ENCODE measurements around the gene COL1A1.

The COL1A1 gene

GRCh38 chr17:50194140-50194933, 7.1 kb downstream of the COL1A1 start:
- H3K36me3 ChIP-seq (ENCODE audit: control insufficient read depth, insufficient read depth, low read length): no peaks in the 10 kb centered on the region
- H3K4me3 ChIP-seq (ENCODE audit: low read length): no peak overlapping the region
- H3K9me3 ChIP-seq (ENCODE audit: control insufficient read depth, low read length): no peaks in the 10 kb centered on the region
- no peak overlapping the region for H3K9ac ChIP-seq (ENCODE audit: low read length)
- H3K27me3 ChIP-seq (ENCODE audit: control insufficient read depth, insufficient read depth, low read length): no peaks in the 10 kb centered on the region
- H3K4me1 ChIP-seq (ENCODE audit: control insufficient read depth, insufficient read depth, low read length): peaks cover 8% of the 10 kb centered on the region

GRCh38 chr17:50192618-50193291, 8.7 kb downstream of the COL1A1 start:
- no peak overlapping the region for H3K4me3 ChIP-seq (ENCODE audit: low read length)
- H3K36me3 ChIP-seq (ENCODE audit: control insufficient read depth, insufficient read depth, low read length): no peaks in the 10 kb centered on the region
- no peaks in the 10 kb centered on the region for H3K4me1 ChIP-seq (ENCODE audit: control insufficient read depth, insufficient read depth, low read length)
- H3K27me3 ChIP-seq (ENCODE audit: control insufficient read depth, insufficient read depth, low read length): no peaks in the 10 kb centered on the region
- H3K9ac ChIP-seq (ENCODE audit: low read length): no peak overlapping the region
- no peaks in the 10 kb centered on the region for H3K9me3 ChIP-seq (ENCODE audit: control insufficient read depth, low read length)

- Histone ChIP-seq H3K27me3 (ENCODE audit: control insufficient read depth, insufficient read depth, low read length) (no peaks in the 10 kb centered on the region), H3K4me1 (ENCODE audit: control insufficient read depth, insufficient read depth, low read length) (no peaks in the 10 kb centered on the region), H3K9ac (ENCODE audit: low read length) (no peak overlapping the region), H3K4me3 (ENCODE audit: low read length) (no peak overlapping the region), H3K9me3 (ENCODE audit: control insufficient read depth, low read length) (no peaks in the 10 kb centered on the region), H3K36me3 (ENCODE audit: control insufficient read depth, insufficient read depth, low read length) (no peaks in the 10 kb centered on the region)
These were observed 9.2 kb downstream of the COL1A1 start for GRCh38 chr17:50192144-50192617.

- Histone ChIP-seq H3K9ac (ENCODE audit: low read length) (no peak overlapping the region), H3K9me3 (ENCODE audit: control insufficient read depth, low read length) (no peaks in the 10 kb centered on the region), H3K27me3 (ENCODE audit: control insufficient read depth, insufficient read depth, low read length) (no peaks in the 10 kb centered on the region), H3K4me1 (ENCODE audit: control insufficient read depth, insufficient read depth, low read length) (no peaks in the 10 kb centered on the region), H3K4me3 (ENCODE audit: low read length) (no peak overlapping the region), H3K36me3 (ENCODE audit: control insufficient read depth, insufficient read depth, low read length) (no peaks in the 10 kb centered on the region)
These were observed 9.9 kb downstream of the COL1A1 start for GRCh38 chr17:50191359-50192143.

- Histone ChIP-seq H3K27me3 (ENCODE audit: control insufficient read depth, insufficient read depth, low read length) (no peaks in the 10 kb centered on the region), H3K4me3 (ENCODE audit: low read length) (no peak overlapping the region), H3K36me3 (ENCODE audit: control insufficient read depth, insufficient read depth, low read length) (no peaks in the 10 kb centered on the region), H3K9ac (ENCODE audit: low read length) (no peak overlapping the region), H3K9me3 (ENCODE audit: control insufficient read depth, low read length) (no peaks in the 10 kb centered on the region), H3K4me1 (ENCODE audit: control insufficient read depth, insufficient read depth, low read length) (no peaks in the 10 kb centered on the region)
These were observed 10.7 kb downstream of the COL1A1 start for GRCh38 chr17:50190603-50191358.

- Histone ChIP-seq H3K36me3 (ENCODE audit: control insufficient read depth, insufficient read depth, low read length) (no peaks in the 10 kb centered on the region), H3K27me3 (ENCODE audit: control insufficient read depth, insufficient read depth, low read length) (no peaks in the 10 kb centered on the region), H3K4me1 (ENCODE audit: control insufficient read depth, insufficient read depth, low read length) (no peaks in the 10 kb centered on the region)
These were observed 11.2 kb downstream of the COL1A1 start for GRCh38 chr17:50190293-50190602.

GRCh38 chr17:50189550-50190292, 11.7 kb downstream of the COL1A1 start:
- Histone ChIP-seq H3K4me3 (ENCODE audit: low read length) (no peak overlapping the region), H3K9me3 (ENCODE audit: control insufficient read depth, low read length) (no peaks in the 10 kb centered on the region), H3K9ac (ENCODE audit: low read length) (no peak overlapping the region), H3K27me3 (ENCODE audit: control insufficient read depth, insufficient read depth, low read length) (no peaks in the 10 kb centered on the region), H3K4me1 (ENCODE audit: control insufficient read depth, insufficient read depth, low read length) (no peaks in the 10 kb centered on the region), H3K36me3 (ENCODE audit: control insufficient read depth, insufficient read depth, low read length) (no peaks in the 10 kb centered on the region)

More at GRCh38 chr17:50190293-50190602, 11.2 kb downstream of the COL1A1 start:
- Histone ChIP-seq H3K4me3 (ENCODE audit: low read length) (no peak overlapping the region), H3K9ac (ENCODE audit: low read length) (no peak overlapping the region), H3K9me3 (ENCODE audit: control insufficient read depth, low read length) (no peaks in the 10 kb centered on the region)

- Histone ChIP-seq H3K27me3 (ENCODE audit: control insufficient read depth, insufficient read depth, low read length) (no peaks in the 10 kb centered on the region), H3K9me3 (ENCODE audit: control insufficient read depth, low read length) (no peaks in the 10 kb centered on the region), H3K9ac (ENCODE audit: low read length) (no peak overlapping the region), H3K36me3 (ENCODE audit: control insufficient read depth, insufficient read depth, low read length) (no peaks in the 10 kb centered on the region), H3K4me1 (ENCODE audit: control insufficient read depth, insufficient read depth, low read length) (no peaks in the 10 kb centered on the region), H3K4me3 (ENCODE audit: low read length) (no peak overlapping the region)
These were observed 12.4 kb downstream of the COL1A1 start for GRCh38 chr17:50188921-50189549.

GRCh38 chr17:50188531-50188920, 12.9 kb downstream of the COL1A1 start:
- Histone ChIP-seq H3K27me3 (ENCODE audit: control insufficient read depth, insufficient read depth, low read length) (no peaks in the 10 kb centered on the region), H3K4me3 (ENCODE audit: low read length) (no peak overlapping the region), H3K9ac (ENCODE audit: low read length) (no peak overlapping the region), H3K9me3 (ENCODE audit: control insufficient read depth, low read length) (no peaks in the 10 kb centered on the region), H3K36me3 (ENCODE audit: control insufficient read depth, insufficient read depth, low read length) (no peaks in the 10 kb centered on the region), H3K4me1 (ENCODE audit: control insufficient read depth, insufficient read depth, low read length) (no peaks in the 10 kb centered on the region)

- H3K4me1 ChIP-seq (ENCODE audit: control insufficient read depth, insufficient read depth, low read length): no peaks in the 10 kb centered on the region
- no peak overlapping the region for H3K4me3 ChIP-seq (ENCODE audit: low read length)
These were observed 13.5 kb downstream of the COL1A1 start for GRCh38 chr17:50187751-50188530.

More at GRCh38 chr17:50187751-50188530, 13.5 kb downstream of the COL1A1 start:
- Histone ChIP-seq H3K9ac (ENCODE audit: low read length) (no peak overlapping the region), H3K27me3 (ENCODE audit: control insufficient read depth, insufficient read depth, low read length) (no peaks in the 10 kb centered on the region), H3K36me3 (ENCODE audit: control insufficient read depth, insufficient read depth, low read length) (no peaks in the 10 kb centered on the region), H3K9me3 (ENCODE audit: control insufficient read depth, low read length) (no peaks in the 10 kb centered on the region)

Measured in mucosa of stomach (tissue), 1 donor.